Activated T-helper 2 cell treated with anti-CD3 and anti-CD28 coated beads, Interferon-gamma antibody, Interleukin-2, Interleukin-4, amounts not matched to agents 10 μg/mL and 5 μg/mL and 100 μg/mL, durations not matched to agents 14 hours and 24 hours and 36 hours (primary cell): ENCODE measurements around the gene CLEC20A. TPM values are rescaled to one million over a fixed set of nuclear protein-coding genes. Genes with fewer than 3 reads are reported as not detected.

Experiments
- DNase-seq: peaks from one replicate; pipeline ENCODE4 v3.0.0; 2021; ENCODE audit warnings: low spot score
- H3K27ac Mint-ChIP-seq: one replicate; pipeline ENCODE4 v1.8.0; 2021; ENCODE audit warnings: mixed read lengths
- H3K27me3 Mint-ChIP-seq: one replicate; pipeline ENCODE4 v1.8.0; 2021; ENCODE audit warnings: low read depth, mixed read lengths
- H3K36me3 Mint-ChIP-seq: one replicate; pipeline ENCODE4 v1.8.0; 2021; ENCODE audit warnings: low read depth, mixed read lengths
- H3K4me1 Mint-ChIP-seq: one replicate; pipeline ENCODE4 v1.8.0; 2021; ENCODE audit warnings: low read depth, mixed read lengths
- H3K4me3 Mint-ChIP-seq: one replicate; pipeline ENCODE4 v1.8.0; 2021; ENCODE audit warnings: low read depth, mild to moderate bottlenecking, moderate library complexity, mixed read lengths
- H3K9me3 Mint-ChIP-seq: one replicate; pipeline ENCODE4 v1.8.0; 2021; ENCODE audit warnings: mixed read lengths
- intact Hi-C: fragments of 100-400 bp; cut with micrococcal nuclease; formaldehyde crosslinking; loops from one replicate; pipeline ENCODE4 v1.15.1; 2023
- total RNA-seq: library from RNA; stranded (reverse); gene quantifications from 2 replicates; pipeline ENCODE4 v1.2.3, GENCODE V29; 2022

Gene CLEC20A
- total RNA-seq, 1 donor from 2014 or later, result not detected

GRCh38 chr1:178438432-178438831, 58.3 kb downstream of the CLEC20A start:
- Mint-ChIP-seq H3K27me3 (no peaks in the 10 kb centered on the region), H3K4me3 (no peak overlapping the region), H3K9me3 (no peaks in the 10 kb centered on the region), H3K27ac (no peak overlapping the region), H3K36me3 (no peaks in the 10 kb centered on the region), H3K4me1 (no peaks in the 10 kb centered on the region)
- intact Hi-C loops, result no loop called here
- no peak for DNase-seq

- Mint-ChIP-seq H3K36me3 (no peaks in the 10 kb centered on the region), H3K9me3 (no peaks in the 10 kb centered on the region), H3K4me3 (no peak overlapping the region), H3K27ac (no peak overlapping the region), H3K27me3 (no peaks in the 10 kb centered on the region), H3K4me1 (no peaks in the 10 kb centered on the region)
- intact Hi-C loops, result no loop called here
- DNase-seq, result no peak
Measured at GRCh38 chr1:178436899-178437298, 59.9 kb downstream of the CLEC20A start.

DNA sequence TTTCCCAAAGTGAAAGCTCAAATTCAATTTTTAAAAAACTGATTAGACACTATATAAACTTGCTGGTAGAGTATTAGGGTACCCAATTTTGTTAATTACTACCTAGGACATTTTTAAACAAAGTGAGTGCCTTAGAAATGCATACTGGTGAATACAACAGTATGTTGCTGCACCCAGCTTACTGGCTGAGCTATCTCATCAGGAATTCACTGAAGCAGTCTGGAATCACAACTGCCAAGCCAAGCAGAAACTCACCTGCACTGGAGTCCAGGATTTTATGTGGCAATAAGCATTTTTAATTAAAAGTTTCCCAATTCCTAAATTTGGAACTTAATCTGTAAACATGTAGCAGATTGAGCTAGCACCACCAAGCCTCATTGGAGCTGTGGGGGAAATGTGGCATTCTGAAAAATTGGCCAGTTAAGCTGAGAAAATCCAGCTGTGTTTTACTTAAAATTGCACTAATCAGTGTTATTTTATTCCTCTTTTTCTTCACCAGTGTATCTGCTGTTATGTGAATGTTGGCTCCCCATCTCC, 61.8 kb downstream of the CLEC20A start:
- no peak for DNase-seq
- intact Hi-C loops, result no loop called here
- Mint-ChIP-seq H3K9me3 (no peaks in the 10 kb centered on the region), H3K27me3 (no peaks in the 10 kb centered on the region), H3K27ac (no peak overlapping the region), H3K36me3 (no peaks in the 10 kb centered on the region), H3K4me3 (no peak overlapping the region), H3K4me1 (no peaks in the 10 kb centered on the region)

DNA sequence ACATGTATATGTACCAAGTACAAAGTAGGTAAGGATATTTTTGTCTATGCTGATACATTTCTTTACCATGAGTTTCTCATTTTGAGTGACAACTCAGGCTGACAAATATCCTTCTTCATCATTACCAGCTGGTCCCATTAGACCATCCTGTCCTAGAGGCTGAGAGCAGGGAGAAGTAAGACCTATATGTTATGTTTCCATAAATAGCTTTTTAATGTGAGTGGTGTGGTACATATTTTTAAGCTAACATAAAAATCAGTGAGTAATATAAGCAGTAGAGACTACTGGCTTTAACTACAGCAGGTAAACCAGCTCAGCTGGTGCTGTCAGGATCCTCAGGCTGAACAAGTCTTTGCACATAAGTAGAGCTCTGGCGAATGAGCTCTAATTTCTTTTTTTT, 62.4 kb downstream of the CLEC20A start:
- Mint-ChIP-seq H3K27ac (no peak overlapping the region), H3K27me3 (no peaks in the 10 kb centered on the region), H3K4me1 (no peaks in the 10 kb centered on the region), H3K36me3 (no peaks in the 10 kb centered on the region), H3K4me3 (no peak overlapping the region), H3K9me3 (no peaks in the 10 kb centered on the region)
- no peak for DNase-seq
- intact Hi-C loops, result no loop called here

Other genes with a start within 250 kb of the CLEC20A start
- not detected in 2 replicates for gene TEX35, start 16.1 kb upstream of the CLEC20A start, total RNA-seq
- gene RALGPS2, start 228.3 kb upstream of the CLEC20A start, total RNA-seq, result 1.9 and 2.2 TPM in 2 replicates